Muscle layer of colon (tissue), 2 donors: ENCODE measurements around the gene S100A13.
"Not testable (repeated sequence)": the region's sequence is repeated elsewhere in the genome, so short reads cannot be mapped to it uniquely, and the experiment has no call there.

Experiments
- H3K27ac ChIP-seq: one replicate; pipeline ENCODE4 v1.7.0; 2013; ENCODE audit warnings: low read depth, mild to moderate bottlenecking, low read length, moderate library complexity
- H3K27me3 ChIP-seq, 2 donors: one replicate each; pipeline ENCODE4 v1.7.0; 2013; ENCODE audit warnings: low read length in 2 of 2, mild to moderate bottlenecking in 2 of 2; ENCODE audit not compliant: insufficient read depth in 2 of 2, control insufficient read depth in 1 of 2
- H3K36me3 ChIP-seq: one replicate; pipeline ENCODE4 v1.7.0; 2013; ENCODE audit warnings: mild to moderate bottlenecking, low read length; ENCODE audit not compliant: insufficient read depth
- H3K4me1 ChIP-seq: one replicate; pipeline ENCODE4 v1.7.0; 2013; ENCODE audit warnings: mild to moderate bottlenecking, low read length; ENCODE audit not compliant: insufficient read depth
- H3K4me3 ChIP-seq, 2 donors: one replicate each; pipeline ENCODE4 v1.7.0; 2013; ENCODE audit warnings: low read length in 2 of 2, low read depth in 1 of 2, mild to moderate bottlenecking in 1 of 2, moderate library complexity in 1 of 2
- H3K9ac ChIP-seq: one replicate; pipeline ENCODE4 v1.7.0; 2013; ENCODE audit warnings: low read length
- H3K9me3 ChIP-seq: one replicate; pipeline ENCODE4 v1.7.0; 2013; ENCODE audit warnings: mild to moderate bottlenecking, low read length
- donor health status: abdominal sarcoma.
- donor health status: Adenocarcinoma of cecum.

Gene S100A13

DNA sequence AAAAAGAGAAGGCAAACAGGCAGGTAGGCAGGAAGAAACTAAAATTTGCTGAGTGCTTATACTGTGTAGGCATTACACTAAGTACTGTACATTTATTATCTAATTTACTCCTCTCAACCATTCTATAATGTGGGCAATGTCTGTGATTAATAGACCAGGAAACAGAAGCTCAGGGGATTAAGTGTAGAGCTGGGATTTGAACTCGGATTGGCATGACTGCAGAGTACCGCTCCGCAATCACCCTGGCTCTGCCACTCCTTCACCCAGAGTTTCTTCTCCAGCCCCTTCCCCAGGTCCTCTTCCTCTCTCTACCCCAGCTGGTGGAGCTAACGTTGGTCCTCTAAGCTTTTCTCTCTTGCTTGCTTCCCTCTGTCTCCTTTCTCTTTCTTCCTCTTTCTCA is 50.2 kb downstream of the S100A13 start:
- Histone ChIP-seq H3K4me1 (peaks cover 5% of the 10 kb centered on the region), H3K27me3 (no peaks in the 10 kb centered on the region), H3K4me3 (no peak overlapping the region), H3K9me3 (no peaks in the 10 kb centered on the region), H3K27ac (no peak overlapping the region), H3K36me3 (no peaks in the 10 kb centered on the region), H3K9ac (no peak overlapping the region)

DNA sequence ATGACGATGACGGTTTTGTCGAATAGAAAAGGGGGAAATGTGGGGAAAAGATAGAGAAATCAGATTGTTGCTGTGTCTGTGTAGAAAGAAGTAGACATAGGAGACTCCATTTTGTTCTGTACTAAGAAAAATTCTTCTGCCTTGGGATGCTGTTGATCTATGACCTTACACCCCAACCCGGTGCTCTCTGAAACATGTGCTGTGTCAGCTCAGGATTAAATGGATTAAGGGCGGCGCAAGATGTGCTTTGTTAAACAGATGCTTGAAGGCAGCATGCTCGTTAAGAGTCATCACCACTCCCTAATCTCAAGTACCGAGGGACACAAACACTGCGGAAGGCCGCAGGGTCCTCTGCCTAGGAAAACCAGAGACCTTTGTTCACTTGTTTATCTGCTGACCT is 51.8 kb downstream of the S100A13 start:
- H3K4me3 ChIP-seq, H3K36me3 ChIP-seq, H3K27me3 ChIP-seq, H3K27ac ChIP-seq, H3K9ac ChIP-seq, H3K4me1 ChIP-seq, H3K9me3 ChIP-seq: not testable (repeated sequence)

DNA sequence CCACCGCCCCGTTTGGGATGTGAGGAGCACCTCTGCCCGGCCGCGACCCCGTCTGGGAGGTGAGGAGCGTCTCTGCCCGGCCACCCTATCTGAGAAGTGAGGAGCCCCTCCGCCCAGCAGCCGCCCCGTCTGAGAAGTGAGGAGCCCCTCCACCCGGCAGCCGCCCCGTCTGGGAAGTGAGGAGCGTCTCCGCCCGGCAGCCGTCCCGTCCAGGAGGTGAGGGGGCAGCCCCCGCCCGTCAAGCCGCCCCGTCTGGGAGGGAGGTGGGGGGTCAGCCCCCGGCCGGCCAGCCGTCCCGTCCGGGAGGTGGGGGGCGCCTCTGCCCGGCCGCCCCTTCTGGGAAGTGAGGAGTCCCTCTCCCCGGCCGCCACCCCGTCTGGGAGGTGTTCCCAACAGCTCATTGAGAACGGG is 52.2 kb downstream of the S100A13 start:
- H3K36me3 ChIP-seq, H3K4me1 ChIP-seq, H3K9me3 ChIP-seq, H3K9ac ChIP-seq, H3K4me3 ChIP-seq, H3K27ac ChIP-seq, H3K27me3 ChIP-seq: not testable (repeated sequence)

DNA sequence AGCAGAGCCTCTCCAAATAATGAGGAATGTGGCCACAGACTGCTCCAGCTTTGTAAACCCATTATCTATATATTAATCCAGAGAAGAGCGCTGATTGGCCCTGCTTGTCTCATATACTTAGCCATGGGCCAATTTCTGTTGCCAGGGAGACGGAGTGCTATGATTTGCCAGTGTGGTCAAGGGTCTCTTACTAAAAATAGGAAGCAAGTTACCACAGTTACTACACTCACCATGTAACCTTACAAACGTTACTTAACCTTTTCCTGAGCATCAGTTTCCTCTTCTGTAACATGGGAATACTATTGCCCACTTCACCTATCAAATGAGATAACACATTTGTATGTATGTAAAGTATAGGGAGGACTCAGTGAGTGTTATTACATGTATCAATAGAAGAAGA is 54.0 kb downstream of the S100A13 start:
- H3K27me3 ChIP-seq: no peaks in the 10 kb centered on the region
- H3K36me3 ChIP-seq: no peaks in the 10 kb centered on the region
- H3K27ac ChIP-seq: no peak overlapping the region
- no peak overlapping the region for H3K4me3 ChIP-seq
- H3K9ac ChIP-seq: no peak overlapping the region
- peaks cover 11% of the 10 kb centered on the region for H3K4me1 ChIP-seq
- no peaks in the 10 kb centered on the region for H3K9me3 ChIP-seq

DNA sequence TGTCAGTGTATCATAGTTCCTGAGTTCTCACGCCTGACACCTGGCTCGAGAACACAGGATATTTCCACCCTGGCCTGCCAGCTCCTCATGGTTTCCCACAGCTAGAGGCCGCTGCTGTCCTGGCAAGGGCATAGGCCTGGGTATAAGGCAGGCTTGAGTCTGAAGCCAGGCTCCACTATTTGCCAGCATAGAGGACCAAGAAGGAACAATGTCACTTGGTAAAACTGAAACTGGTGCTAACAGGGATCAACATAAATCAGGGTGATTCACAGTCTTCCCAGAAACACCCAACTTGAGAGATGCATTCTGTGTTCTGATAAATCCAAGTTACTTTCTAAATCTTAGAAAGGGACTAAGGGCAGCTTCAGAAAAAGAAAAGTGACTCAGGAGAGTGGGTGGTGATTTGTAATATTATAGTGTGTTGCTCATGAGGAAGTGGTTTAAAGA is 54.7 kb downstream of the S100A13 start:
- H3K27ac ChIP-seq: no peak overlapping the region

DNA sequence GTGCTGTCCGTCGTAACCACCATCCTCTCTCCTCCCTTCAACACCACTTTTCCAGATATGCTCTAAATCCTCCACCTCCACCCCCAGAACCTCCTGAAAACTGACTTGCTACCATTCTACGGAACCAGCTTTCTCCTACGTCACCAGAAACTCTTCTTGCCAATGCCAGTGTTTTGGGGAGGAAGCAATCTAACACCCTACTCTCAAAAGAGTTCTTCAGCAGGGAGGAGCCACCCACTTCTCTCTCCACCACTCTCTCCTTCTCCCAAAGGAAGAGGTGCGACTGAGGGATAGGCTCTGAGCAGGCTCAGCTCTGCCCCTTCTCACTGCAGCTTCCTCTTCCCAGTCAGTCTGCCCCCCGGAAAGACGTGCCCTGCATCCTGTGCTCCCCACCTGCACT is 55.6 kb downstream of the S100A13 start:
- H3K27ac ChIP-seq: no peak overlapping the region
- peaks cover 25% of the 10 kb centered on the region for H3K4me1 ChIP-seq
- no peaks in the 10 kb centered on the region for H3K36me3 ChIP-seq
- no peaks in the 10 kb centered on the region for H3K9me3 ChIP-seq
- no peak overlapping the region for H3K9ac ChIP-seq
- no peaks in the 10 kb centered on the region for H3K27me3 ChIP-seq
- H3K4me3 ChIP-seq: no peak overlapping the region

More for the DNA sequence above, 54.7 kb downstream of the S100A13 start:
- Histone ChIP-seq H3K4me3 (no peak overlapping the region), H3K9ac (no peak overlapping the region), H3K27me3 (no peaks in the 10 kb centered on the region), H3K9me3 (no peaks in the 10 kb centered on the region), H3K36me3 (no peaks in the 10 kb centered on the region), H3K4me1 (peaks cover 19% of the 10 kb centered on the region)

DNA sequence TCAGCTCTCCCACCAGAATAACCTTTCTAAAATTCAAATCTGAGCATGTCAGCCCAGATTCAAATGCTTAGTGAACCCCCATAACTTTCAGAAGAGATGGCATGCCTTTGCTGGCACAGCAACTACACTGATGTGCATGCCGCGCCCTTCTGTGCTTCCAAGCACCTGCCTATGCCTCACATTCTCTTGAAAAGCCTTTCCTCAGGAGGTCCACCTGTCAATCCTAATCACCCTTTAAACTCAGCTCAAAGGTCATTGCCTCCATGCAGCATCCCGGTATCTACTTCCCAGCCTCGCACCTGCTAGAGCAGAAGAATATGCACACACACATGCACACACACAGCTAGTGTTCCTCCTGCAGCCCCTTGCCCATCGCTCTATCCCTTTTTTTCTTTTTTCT is 56.4 kb downstream of the S100A13 start:
- Histone ChIP-seq H3K27ac (no peak overlapping the region), H3K9ac (no peak overlapping the region), H3K27me3 (no peaks in the 10 kb centered on the region), H3K36me3 (no peaks in the 10 kb centered on the region), H3K4me1 (peaks cover 34% of the 10 kb centered on the region), H3K4me3 (no peak overlapping the region), H3K9me3 (no peaks in the 10 kb centered on the region)

DNA sequence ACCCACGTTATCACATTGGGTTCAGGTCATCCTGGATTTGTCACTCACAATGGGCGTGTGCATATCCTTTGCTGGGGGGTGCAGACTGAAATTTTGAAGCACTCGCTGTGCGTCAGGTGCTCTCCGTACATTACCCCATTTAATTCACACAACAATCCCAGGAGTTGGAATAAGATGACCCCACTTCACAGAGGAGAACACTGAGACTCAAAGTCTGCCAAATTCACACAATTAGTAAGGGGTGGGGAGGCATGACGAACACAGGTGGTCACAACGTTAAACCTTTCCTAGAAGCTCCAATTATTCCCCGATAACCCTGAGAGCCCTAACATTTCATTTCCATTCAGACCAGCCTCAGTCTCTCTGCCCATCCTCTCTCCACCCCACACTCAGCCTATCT is 57.8 kb downstream of the S100A13 start:
- Histone ChIP-seq H3K27me3 (no peaks in the 10 kb centered on the region), H3K9ac (no peak overlapping the region), H3K9me3 (no peaks in the 10 kb centered on the region), H3K36me3 (no peaks in the 10 kb centered on the region), H3K27ac (no peak overlapping the region), H3K4me3 (no peak overlapping the region), H3K4me1 (peaks cover 41% of the 10 kb centered on the region)
